Measurements from ENCODE around the gene WDR90. TPM values are rescaled to one million over a fixed set of nuclear protein-coding genes. Genes with fewer than 3 reads are reported as not detected.

Gene WDR90
- total and polyA plus RNA-seq, 8 donors = 14.7 to 91.3 (median 22.3) TPM

GRCh38 chr16:658679-659571 lies 9.8 kb downstream of the WDR90 start:
- WGBS, 2 donors = 92% methylated on average over 33 to 35 of the region's 35 CpGs
- no peak overlapping the region for H3K4me3 ChIP-seq
- FAIRE-seq = no peak
- peak in 1 of 6 donors; percentile 81 for DNase-seq
- peaks cover 0 to under 1% (median 0%) of the 10 kb centered on the region in 3 donors for H3K36me3 ChIP-seq
- no peaks in the 10 kb centered on the region for H3K9me3 ChIP-seq
- ATAC-seq = no peak
- no peaks in the 10 kb centered on the region for H3K27me3 ChIP-seq
- peaks cover 5 to 7% (median 5%) of the 10 kb centered on the region in 3 donors for H3K4me1 ChIP-seq
- TF ChIP-seq CTCF (IDR thresholded peaks at IDR 0.05) = no peak
- intact Hi-C loops (cut with DNase I) = loop anchor here in 1 of 3 donors (10.0 kb wide), 1 partner anchor 274 kb away; the partner anchor contains the start of gene PGAP6
- H3K27ac ChIP-seq = no peak overlapping the region

- ATAC-seq (no peak), DNase-seq (peak in 2 of 6 donors; percentile 68 to 86), FAIRE-seq (no peak)
- Histone ChIP-seq H3K4me1 (peaks cover 5 to 7% (median 5%) of the 10 kb centered on the region in 3 donors), H3K27ac (no peak overlapping the region), H3K9me3 (no peaks in the 10 kb centered on the region), H3K27me3 (no peaks in the 10 kb centered on the region), H3K4me3 (no peak overlapping the region), H3K36me3 (no peaks in the 10 kb centered on the region)
- intact Hi-C loops (cut with DNase I) = loop anchor here in 2 of 3 donors (5.0 to 10.0 kb wide), 2 partner anchors 82 to 275 kb away; partner anchors contain the start of gene PGAP6 (in 1 of the 2)
- 88 to 95% methylated on average over 20 of the region's 20 CpGs for WGBS, 2 donors
- TF ChIP-seq CTCF (IDR thresholded peaks at IDR 0.05) = no peak
Observed at GRCh38 chr16:659618-660017, 10.5 kb downstream of the WDR90 start.

- ATAC-seq = peak in 3 of 4 donors; percentile 0 to 1 (median 1)
- TF ChIP-seq CTCF (IDR thresholded peaks at IDR 0.05) = no peak
- Histone ChIP-seq H3K27me3 (no peaks in the 10 kb centered on the region), H3K36me3 (no peaks in the 10 kb centered on the region), H3K4me3 (no peak overlapping the region), H3K4me1 (peaks cover 5 to 7% (median 5%) of the 10 kb centered on the region in 3 donors), H3K9me3 (no peaks in the 10 kb centered on the region), H3K27ac (peak overlapping the region; percentile 55 to 72 (median 61))
- FAIRE-seq = no peak
- peak in 1 of 6 donors; percentile 86 for DNase-seq
- intact Hi-C loops (cut with DNase I) = loop anchor here in 1 of 3 donors (5.0 kb wide), 1 partner anchor 83 kb away; no protein-coding TSS in a partner anchor
- WGBS, 2 donors = 58 to 66% methylated on average over 6 of the region's 6 CpGs
Observed at GRCh38 chr16:660132-660458, 10.9 kb downstream of the WDR90 start.

GRCh38 chr16:660459-661183 lies 11.5 kb downstream of the WDR90 start:
- Histone ChIP-seq H3K9me3 (no peaks in the 10 kb centered on the region), H3K27ac (peak overlapping the region; percentile 60 to 72 (median 63)), H3K4me1 (peaks cover 5 to 7% (median 5%) of the 10 kb centered on the region in 3 donors), H3K27me3 (no peaks in the 10 kb centered on the region), H3K4me3 (peak overlapping the region in 2 of 4 donors; percentile 9 to 19), H3K36me3 (no peaks in the 10 kb centered on the region)
- peak; percentile 35 to 64 (median 48) for TF ChIP-seq CTCF (IDR thresholded peaks at IDR 0.05)
- WGBS, 2 donors = 8 to 14% methylated on average over 27 to 38 of the region's 43 CpGs
- FAIRE-seq (no peak), DNase-seq (peak in 5 of 6 donors; percentile 92 to 98 (median 95)), ATAC-seq (peak; percentile 82 to 90 (median 88))
- intact Hi-C loops (cut with DNase I) = loop anchor here in 1 of 3 donors (5.0 kb wide), 1 partner anchor 83 kb away; no protein-coding TSS in a partner anchor
